Body of pancreas (tissue), 4 donors: ENCODE measurements around the gene LSM14B. TPM values are rescaled to one million over a fixed set of nuclear protein-coding genes. Genes with fewer than 3 reads are reported as not detected.

Experiments used
- ATAC-seq: fragments of 150-250 bp; one replicate; pipeline ENCODE4 v1.9.1; 2016
- DNase-seq, 4 donors: peaks; one replicate each; pipeline ENCODE4 v3.0.0-alpha.2; 2019
- H3K27ac ChIP-seq, 4 donors: fragments of 200-600 bp; sonication (generic); 1 replicate in 3 of 4; 2 replicates in 1 of 4; pipeline versions ENCODE4 v1.5.1 to v1.6.1; 2016 to 2019; ENCODE audit warnings: mild to moderate bottlenecking in 1 of 4, mixed read lengths in 1 of 4, moderate library complexity in 1 of 4
- H3K27me3 ChIP-seq, 2 donors: fragments of 200-600 bp; sonication (generic); one replicate each; pipeline ENCODE4 v1.6.0; 2016; ENCODE audit warnings: mild to moderate bottlenecking in 1 of 2
- H3K36me3 ChIP-seq, 2 donors: fragments of 200-600 bp; sonication (generic); replicated peaks in 1 of 2; 2 replicates each; pipeline ENCODE4 v1.5.1; 2016; ENCODE audit warnings: low read depth in 2 of 2; ENCODE audit not compliant: insufficient read depth in 1 of 2
- H3K4me1 ChIP-seq: fragments of 200-600 bp; sonication (generic); one replicate; pipeline ENCODE4 v1.6.0; 2016
- H3K4me3 ChIP-seq, 2 donors: fragments of 200-600 bp; sonication (generic); 1 replicate in 1 of 2; 2 replicates in 1 of 2; pipeline ENCODE4 v1.5.1; 2016 to 2019
- H3K9me3 ChIP-seq, 3 donors: fragments of 200-600 bp; sonication (generic); 1 replicate in 2 of 3; 2 replicates in 1 of 3; pipeline ENCODE4 v1.5.1; 2016
- POLR2A ChIP-seq, 3 donors: fragments of 450-650 bp; IDR thresholded peaks; one replicate each; pipeline ENCODE4 v1.6.1; 2016; ENCODE audit warnings: antibody characterized with exemption in 3 of 3, mild to moderate bottlenecking in 2 of 3
- WGBS, 2 donors: methylation state at CpG; one replicate each; pipeline ENCODE4 v1.1.5; 2017; 5-methylcytosine and 5-hydroxymethylcytosine counted together
- intact Hi-C: fragments of 100-400 bp; cut with DNase I; formaldehyde crosslinking; loops from one replicate; pipeline ENCODE4 v1.15.1; 2023
- total RNA-seq, 2 donors: library from RNA; depleted of rRNA; stranded (reverse); fragments of >200 nt; gene quantifications; one replicate each; pipeline ENCODE4 v1.1.0, GENCODE V29; 2016
- TF ChIP-seq, protein P1 (sequence below), 7 experiments: fragments of 450-650 bp in 4 of 7; fragments of 200-600 bp in 3 of 7; sonication (generic) in 3 of 7; IDR thresholded peaks; one replicate each; pipeline ENCODE4 v1.5.1; 2016 to 2019; ENCODE audit warnings: antibody characterized with exemption in 7 of 7

The LSM14B gene
- total RNA-seq, 2 donors from 2014 or later: 11.5 to 12.2 TPM

DNA sequence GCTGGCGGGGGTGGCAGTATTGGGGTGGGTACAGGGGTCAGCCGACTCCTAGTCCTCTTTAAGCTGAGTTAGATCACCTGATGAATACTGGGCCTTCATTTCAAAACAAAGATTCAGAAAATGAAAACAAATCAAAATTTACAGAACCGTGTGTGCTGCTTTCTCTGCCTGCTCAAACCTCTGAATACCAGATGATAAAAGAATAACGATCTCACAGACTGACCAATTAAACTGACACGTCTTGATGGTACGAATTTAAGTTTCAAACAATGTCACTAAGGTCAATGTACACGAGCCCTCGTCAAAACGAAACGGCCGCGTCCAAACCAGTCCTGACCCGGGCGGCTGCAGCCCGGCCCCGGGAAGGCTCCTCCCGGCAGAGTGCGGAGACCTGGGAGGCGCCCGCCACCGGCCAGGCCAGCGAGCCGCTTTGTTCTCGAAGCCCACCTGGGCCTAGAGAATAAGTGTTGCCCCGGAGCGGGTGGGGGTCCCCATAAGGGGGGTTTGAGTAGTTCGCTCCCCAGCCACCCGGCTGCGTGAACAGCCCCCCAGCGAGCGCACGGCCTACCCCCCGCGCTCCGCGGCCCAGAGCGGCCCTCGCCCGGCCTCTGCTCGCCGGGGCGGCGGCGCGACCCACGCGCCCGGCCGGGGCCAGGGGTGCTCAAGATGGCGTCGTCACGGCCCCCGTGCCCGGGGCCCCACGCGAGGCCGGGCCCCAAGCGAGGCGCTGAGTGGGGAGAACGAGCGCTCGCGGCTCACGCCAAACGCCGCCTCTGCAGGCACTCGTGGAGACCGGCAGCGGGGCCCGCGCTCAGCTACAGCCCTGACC lies 20.2 kb downstream of the LSM14B start:
- ATAC-seq (peak; percentile 10), DNase-seq (peak in 2 of 4 donors; percentile 36 to 40)
- H3K36me3 ChIP-seq: peaks cover 13 to 17% of the 10 kb centered on the region in 2 donors
- H3K27ac ChIP-seq: peak overlapping the region; percentile 92 to 98 (median 92)
- H3K9me3 ChIP-seq: no peaks in the 10 kb centered on the region
- H3K27me3 ChIP-seq: no peaks in the 10 kb centered on the region
- peaks cover 34% of the 10 kb centered on the region for H3K4me1 ChIP-seq
- TF ChIP-seq, protein P1, sequence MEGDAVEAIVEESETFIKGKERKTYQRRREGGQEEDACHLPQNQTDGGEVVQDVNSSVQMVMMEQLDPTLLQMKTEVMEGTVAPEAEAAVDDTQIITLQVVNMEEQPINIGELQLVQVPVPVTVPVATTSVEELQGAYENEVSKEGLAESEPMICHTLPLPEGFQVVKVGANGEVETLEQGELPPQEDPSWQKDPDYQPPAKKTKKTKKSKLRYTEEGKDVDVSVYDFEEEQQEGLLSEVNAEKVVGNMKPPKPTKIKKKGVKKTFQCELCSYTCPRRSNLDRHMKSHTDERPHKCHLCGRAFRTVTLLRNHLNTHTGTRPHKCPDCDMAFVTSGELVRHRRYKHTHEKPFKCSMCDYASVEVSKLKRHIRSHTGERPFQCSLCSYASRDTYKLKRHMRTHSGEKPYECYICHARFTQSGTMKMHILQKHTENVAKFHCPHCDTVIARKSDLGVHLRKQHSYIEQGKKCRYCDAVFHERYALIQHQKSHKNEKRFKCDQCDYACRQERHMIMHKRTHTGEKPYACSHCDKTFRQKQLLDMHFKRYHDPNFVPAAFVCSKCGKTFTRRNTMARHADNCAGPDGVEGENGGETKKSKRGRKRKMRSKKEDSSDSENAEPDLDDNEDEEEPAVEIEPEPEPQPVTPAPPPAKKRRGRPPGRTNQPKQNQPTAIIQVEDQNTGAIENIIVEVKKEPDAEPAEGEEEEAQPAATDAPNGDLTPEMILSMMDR (IDR thresholded peaks at IDR 0.05): no peak
- no peak for TF ChIP-seq POLR2A (IDR thresholded peaks at IDR 0.05)
- 0% methylated on average over 12 to 24 of the region's 71 CpGs for WGBS, 2 donors
- intact Hi-C loops: no loop called here
- peak overlapping the region; percentile 2 to 27 for H3K4me3 ChIP-seq

DNA sequence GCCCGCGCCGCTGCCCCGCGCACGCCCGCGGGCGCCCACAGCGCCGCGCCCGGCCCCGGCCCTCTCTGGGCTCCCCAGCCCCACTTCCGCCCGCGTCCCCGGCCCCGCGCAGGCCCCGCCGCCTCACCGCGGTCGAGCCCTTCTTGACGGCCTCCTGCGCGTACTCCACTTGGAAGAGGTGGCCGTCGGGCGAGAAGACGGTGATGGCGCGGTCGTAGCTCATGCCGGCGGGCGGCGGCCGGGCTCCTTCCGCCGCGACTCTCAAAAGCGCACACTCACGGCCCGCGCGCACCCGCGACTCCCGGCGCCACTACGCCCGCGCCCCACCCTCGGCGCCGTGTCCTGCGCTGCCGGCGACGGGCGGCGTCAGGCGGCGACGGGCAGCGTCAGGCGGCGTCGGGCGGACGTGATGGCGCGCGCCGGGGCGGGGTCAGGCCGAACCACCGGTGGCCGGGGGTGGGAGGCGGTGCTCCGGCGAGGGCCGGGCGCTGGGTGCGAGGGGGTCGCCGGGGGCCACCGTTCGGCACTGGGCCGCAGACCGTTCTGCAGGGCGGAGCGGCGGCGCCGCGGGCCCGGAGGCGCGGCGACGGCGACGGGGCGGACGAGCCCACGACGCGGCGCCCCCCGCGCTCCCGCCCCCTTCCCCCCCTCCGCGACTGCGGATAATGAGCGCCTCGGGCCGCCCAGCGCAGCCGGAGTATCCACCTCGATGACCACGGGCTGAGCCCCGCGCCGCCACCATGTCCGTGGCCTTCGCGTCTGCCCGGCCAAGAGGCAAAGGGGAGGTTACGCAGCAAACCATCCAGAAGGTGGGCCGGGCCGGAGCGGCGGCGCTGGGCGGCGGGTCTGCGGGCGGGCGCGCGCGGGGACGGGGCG lies 21.0 kb downstream of the LSM14B start, which contains the start of the genes PSMA7 and SS18L1:
Gene PSMA7 (minus strand): TSS at position 314 of the 876 bp plus-strand sequence. CDS start 91 bp downstream, at position 223.
Gene SS18L1 (plus strand): TSS at position 689 of the 876 bp plus-strand sequence. CDS start 52 bp downstream, at position 741.
- H3K36me3 ChIP-seq: peaks cover 8 to 13% of the 10 kb centered on the region in 2 donors
- ATAC-seq: peak; percentile 93
- H3K27ac ChIP-seq: peak within 1 kb of the TSS; percentile 92 to 98 (median 92)
- intact Hi-C loops: no loop called here
- H3K4me3 ChIP-seq: peak within 1 kb of the TSS; percentile 2 to 35
- DNase-seq: peak; percentile 86 to 88 (median 86)
- 0% methylated on average over 103 of the region's 148 CpGs; no CpG with 5 or more reads in 1 of the 2 donors for WGBS, 2 donors
- peaks cover 34% of the 10 kb centered on the region for H3K4me1 ChIP-seq
- H3K27me3 ChIP-seq: no peaks in the 10 kb centered on the region
- TF ChIP-seq, protein P1 (IDR thresholded peaks at IDR 0.05): peak in 1 of 7 experiments; percentile 7
- peak; percentile 79 to 91 (median 85) for TF ChIP-seq POLR2A (IDR thresholded peaks at IDR 0.05)
- no peaks in the 10 kb centered on the region for H3K9me3 ChIP-seq

DNA sequence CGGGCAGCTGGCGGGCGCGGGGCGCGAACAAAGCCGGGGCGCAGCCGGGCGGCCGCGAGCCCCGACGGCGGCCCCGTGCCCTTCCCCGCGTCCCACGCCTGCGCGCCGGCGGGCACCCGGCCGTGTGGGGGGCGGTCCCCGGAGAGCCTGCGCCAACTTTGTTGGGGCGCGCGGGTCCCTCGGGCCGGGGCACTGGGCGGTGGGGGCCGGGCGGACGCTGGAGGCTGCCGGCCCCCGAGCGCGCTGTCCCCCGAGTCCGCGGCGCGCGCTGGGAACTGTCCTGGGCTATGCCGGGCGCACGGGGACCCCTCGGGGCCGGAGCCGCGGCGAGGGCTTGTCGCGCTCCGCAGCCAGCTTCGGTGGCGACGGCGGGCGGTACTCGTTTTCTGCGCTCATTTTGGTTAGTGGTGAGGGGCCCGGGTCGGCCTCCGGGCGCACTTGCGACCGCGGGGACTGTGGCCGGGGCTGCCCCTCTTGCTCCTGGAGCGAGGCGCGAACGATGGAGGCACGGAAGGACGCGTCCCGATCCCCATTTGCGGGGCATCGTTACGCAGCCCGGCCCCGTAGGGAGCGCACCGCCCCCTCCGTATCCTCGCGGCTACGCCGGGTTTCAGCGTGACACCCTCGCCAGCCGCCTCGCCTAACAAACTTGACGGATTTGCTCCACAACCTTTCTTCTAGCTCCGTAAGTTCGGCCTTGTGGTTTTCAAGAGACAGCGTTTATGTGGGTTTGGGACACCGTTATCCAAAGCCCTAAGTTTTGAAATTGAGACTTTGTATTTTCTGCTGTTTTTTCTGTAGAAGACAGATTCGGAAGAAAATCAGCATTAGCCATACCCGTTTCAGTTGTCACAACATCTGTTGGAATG lies 21.9 kb downstream of the LSM14B start:
- TF ChIP-seq, protein P1 (IDR thresholded peaks at IDR 0.05): peak in 1 of 7 experiments; percentile 15
- peak in 2 of 3 donors; percentile 18 to 33 for TF ChIP-seq POLR2A (IDR thresholded peaks at IDR 0.05)
- DNase-seq (peak; percentile 46 to 66 (median 60)), ATAC-seq (peak; percentile 24)
- Histone ChIP-seq H3K27me3 (no peaks in the 10 kb centered on the region), H3K36me3 (peaks cover 2 to 7% of the 10 kb centered on the region in 2 donors), H3K27ac (peak overlapping the region; percentile 92 to 98 (median 92)), H3K9me3 (no peaks in the 10 kb centered on the region), H3K4me3 (peak overlapping the region in 1 of 2 donors; percentile 35), H3K4me1 (peaks cover 34% of the 10 kb centered on the region)
- WGBS, 2 donors: 1% methylated on average over 8 to 90 of the region's 104 CpGs
- intact Hi-C loops: no loop called here

DNA sequence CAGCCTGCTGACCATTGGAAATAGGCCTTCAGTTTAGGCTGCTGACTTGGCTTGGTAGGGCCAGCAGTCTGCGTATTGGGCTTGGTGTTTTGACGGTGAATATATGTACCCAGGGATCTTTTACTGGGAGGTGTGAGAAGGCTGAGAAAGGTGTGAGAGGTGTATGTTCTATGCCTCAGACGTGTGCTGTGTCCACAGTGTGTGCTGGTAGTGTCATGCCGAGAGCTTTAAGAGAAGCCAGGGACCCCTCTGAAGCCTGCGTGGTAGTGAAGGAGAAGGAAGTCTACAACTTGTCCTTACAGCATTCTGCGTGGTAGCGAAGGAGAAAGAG lies 23.4 kb downstream of the LSM14B start:
- H3K9me3 ChIP-seq: no peaks in the 10 kb centered on the region
- no peak for ATAC-seq
- no peak overlapping the region for H3K27ac ChIP-seq
- no peaks in the 10 kb centered on the region for H3K27me3 ChIP-seq
- DNase-seq: no peak
- TF ChIP-seq, protein P1 (IDR thresholded peaks at IDR 0.05): no peak
- TF ChIP-seq POLR2A (IDR thresholded peaks at IDR 0.05): no peak
- peaks cover 28% of the 10 kb centered on the region for H3K4me1 ChIP-seq
- intact Hi-C loops: no loop called here
- no peak overlapping the region for H3K4me3 ChIP-seq
- 90 to 92% methylated on average over 7 of the region's 7 CpGs for WGBS, 2 donors
- no peaks in the 10 kb centered on the region for H3K36me3 ChIP-seq
